GDM1 (cell line): ENCODE results near the gene PDZD7.
"Not testable (repeated sequence)": the region's sequence is repeated elsewhere in the genome, so short reads cannot be mapped to it uniquely, and the experiment has no call there.

Experiments
- DNase-seq: peaks from one replicate; lab custom pipeline; 2025; lab: John Stamatoyannopoulos, UW

Gene PDZD7

GRCh38 chr10:101040851-101041250 is 9.9 kb upstream of the PDZD7 start:
- no peak for DNase-seq

DNA sequence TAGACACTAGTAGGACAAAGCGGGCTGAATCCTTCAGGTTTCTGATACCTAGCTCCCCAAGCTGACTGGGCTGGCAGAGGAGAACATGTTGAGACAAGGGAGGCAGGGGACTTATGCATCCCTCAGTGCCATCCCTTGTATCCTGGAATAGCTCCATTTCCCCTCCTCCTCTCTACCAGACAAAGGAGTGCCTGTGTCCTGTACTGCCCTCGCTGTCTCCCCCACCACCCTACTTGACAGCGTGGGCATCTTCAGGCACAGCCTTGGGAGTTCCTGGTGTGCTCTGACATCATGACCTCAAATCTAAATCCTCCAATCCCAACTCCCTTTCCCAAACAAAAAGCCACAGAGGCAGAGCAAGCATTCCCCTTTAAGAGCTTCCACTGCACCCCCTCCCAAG is 9.1 kb upstream of the PDZD7 start:
- no peak for DNase-seq

DNA sequence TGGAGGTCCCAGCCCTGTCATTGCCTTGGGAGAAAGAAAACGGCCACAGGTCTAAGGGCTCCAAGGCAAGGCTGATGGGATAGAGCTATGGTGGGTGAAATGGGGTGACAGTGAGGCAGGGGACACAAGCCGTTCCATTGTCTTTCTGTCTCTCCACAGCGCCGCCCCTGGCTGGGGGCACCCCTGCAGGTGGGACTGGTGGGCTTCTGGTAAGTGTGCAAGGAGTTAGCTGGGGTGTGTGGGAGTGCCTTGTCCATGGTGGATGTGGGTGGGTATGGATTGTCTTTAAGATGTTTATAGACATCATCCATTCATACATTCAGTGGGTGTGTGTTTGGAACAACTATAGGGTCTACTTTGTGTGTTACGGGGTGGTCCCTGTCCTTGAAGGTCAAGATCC is 7.6 kb upstream of the PDZD7 start:
- no peak for DNase-seq

DNA sequence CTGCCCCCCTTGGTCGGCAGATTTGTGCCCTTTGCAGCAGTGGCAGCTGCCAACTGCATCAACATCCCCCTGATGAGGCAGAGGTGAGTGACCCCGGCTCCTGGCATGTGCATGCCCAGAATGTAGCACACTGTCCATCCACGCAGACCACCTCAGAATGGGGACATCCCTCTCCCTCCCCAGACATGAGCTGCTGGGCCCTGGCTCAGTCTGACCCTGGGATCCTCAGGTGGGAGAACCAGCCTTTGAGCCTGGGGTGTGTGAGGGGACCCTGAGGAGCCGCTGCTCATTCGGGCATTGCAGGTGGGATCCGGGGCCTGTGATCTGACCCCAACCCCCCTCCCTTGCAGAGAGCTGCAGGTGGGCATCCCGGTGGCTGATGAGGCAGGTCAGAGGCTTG is 5.8 kb upstream of the PDZD7 start:
- DNase-seq, result no peak

DNA sequence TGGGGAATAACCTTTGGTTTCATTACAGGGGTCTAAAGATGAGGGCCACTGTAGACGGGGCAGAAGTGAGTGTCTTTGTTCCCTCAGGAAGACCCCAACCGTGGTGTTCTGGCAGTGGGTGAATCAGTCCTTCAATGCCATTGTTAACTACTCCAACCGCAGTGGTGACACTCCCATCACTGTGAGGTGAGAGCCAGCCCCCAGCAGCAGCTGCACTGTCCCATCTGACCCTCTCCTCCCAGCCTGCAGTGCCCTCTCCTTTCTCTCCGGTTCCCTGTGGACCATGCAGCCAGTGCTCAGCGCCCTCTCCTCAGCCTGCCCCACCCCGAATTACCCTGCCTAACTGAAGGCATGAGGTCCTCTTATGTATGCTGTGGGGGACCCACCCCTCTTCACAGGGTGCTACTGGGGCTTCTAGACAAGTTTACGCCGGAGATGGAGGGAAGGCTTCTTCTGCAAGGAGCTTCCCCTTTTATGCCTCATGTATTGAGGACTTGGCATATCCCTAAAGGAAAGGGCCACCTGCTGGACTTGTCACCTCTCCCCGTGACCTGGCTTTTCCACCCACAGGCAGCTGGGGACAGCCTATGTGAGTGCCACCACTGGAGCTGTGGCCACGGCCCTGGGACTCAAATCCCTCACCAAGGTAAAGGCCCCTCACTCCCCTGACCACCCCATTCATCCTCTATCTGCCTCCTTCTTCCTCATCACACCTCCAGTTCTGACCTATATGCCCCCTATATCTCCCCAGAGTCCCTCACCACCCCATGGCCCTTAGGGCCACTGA is 5.2 kb upstream of the PDZD7 start:
- no peak for DNase-seq

GRCh38 chr10:101035314-101035713 is 4.4 kb upstream of the PDZD7 start:
- no peak for DNase-seq

DNA sequence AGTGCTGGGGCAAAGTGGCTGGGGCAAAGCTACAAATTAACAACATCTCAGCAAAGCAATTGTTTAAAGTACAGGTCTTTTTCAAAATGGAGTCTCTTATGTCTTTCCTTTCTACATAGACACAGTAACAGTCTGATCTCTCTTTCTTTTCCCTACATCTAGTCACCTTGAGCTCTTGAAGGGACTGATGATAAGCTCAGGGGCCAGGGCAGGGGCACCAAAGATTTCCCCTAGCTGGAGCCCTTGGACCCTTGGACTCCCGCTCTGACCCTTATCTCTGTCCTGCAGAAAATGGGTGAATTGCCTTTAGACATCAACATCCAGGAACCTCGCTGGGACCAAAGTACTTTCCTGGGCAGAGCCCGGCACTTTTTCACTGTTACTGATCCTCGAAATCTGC is 3.5 kb upstream of the PDZD7 start:
- not testable (repeated sequence) for DNase-seq

GRCh38 chr10:101033276-101033675 is 2.3 kb upstream of the PDZD7 start:
- DNase-seq, result no peak

DNA sequence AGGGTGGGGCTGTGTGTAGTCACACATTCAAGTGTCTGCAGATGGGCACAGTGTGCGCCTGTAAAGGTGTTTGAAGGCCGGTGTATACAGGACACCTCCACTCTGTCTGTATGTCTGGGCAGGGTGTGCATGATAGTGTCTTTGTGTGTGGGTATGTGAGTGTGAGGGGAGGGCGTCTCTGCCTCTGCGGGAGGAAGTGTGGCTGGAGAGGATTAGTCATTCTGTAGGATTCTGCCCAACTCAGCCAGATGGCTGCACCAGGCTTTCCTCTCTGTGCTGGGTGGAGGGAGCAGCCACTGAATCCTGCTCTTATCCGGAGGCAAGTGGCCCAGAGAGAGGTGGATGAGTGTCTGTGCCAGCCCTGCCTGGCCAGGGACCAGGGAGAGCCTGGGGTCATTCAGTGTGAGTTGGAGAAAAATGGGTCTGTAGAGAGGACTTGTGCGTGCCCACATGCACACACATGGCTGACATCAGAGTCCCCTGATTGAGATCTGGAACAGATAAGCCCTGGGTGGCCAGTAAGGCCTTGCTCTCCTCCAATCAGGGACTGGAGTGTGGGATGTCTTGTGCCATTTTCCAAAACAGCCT is 1.8 kb upstream of the PDZD7 start:
- DNase-seq, result peak; percentile 71

DNA sequence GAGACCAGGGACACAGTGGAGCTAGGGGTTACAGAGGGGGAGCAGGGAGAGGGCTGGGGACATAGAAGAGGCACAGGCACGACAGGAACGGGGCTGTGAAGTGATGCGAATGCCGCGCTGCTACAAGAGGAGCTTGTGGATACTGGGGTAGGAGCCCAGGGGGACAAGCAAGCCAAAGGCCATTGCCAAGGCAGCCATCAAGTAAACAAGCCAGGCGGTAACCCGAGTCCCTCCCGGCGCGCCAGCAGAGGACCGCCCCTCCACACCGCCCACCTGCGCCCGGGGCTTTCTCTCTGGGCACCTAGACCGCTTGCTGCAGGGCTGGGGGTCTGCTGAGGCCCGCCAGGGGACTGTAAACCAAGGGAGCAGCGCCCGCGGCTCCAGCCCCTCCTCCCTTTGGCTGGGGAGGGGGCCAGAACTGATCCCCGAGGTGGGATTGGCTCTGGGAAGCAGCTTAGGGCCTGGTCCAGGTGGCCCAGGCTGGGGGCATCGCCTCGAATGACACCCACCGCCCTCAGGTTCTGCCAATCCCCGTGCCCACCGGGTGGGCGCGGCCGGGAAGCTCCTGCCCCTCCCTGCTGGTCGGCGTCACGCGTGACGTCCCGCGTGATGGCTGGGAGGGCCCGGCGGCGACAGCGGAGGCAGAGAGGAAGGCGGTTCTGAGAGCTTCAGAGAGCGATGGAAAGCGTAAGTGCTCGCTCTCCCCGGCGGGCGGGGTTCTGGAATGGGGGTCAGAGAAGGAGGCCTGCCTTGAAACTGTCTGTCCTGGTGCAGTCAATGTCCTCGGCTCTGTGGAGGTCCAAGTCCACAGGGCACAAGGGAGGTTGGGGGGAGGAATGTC is 1.1 kb upstream of the PDZD7 start:
- peak; percentile 69 for DNase-seq

DNA sequence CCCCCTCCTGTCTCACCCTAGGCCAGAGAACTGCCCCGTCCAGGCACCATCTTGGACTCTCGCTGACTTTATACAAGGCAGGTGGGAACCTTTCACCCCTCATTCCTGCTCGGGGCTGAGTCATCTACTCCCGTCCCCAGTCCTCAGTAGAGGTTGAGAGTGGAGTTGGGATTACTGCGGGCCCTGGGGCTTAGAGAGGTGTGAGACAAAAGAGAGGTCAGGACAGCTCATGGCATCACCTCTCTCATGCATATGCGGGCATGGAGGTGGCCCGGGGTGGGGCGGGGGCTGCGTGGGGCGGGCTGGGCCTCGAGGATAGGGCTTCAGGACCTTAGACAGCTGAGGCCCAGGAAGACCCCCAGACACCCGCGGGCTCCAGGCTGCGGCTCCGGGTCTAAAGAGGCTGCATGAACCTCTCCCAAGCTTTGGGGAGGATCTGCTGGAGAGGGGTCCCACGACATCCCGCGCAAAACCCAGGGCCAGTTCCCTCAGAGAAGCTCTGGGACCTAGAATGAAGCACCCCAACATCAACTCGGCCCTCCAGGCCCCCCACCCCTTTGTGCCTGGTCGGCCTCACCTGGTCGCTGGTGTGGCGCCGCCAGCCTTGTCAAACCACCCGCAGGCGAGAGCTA is 317 bp downstream of the PDZD7 start:
- DNase-seq, result no peak

DNA sequence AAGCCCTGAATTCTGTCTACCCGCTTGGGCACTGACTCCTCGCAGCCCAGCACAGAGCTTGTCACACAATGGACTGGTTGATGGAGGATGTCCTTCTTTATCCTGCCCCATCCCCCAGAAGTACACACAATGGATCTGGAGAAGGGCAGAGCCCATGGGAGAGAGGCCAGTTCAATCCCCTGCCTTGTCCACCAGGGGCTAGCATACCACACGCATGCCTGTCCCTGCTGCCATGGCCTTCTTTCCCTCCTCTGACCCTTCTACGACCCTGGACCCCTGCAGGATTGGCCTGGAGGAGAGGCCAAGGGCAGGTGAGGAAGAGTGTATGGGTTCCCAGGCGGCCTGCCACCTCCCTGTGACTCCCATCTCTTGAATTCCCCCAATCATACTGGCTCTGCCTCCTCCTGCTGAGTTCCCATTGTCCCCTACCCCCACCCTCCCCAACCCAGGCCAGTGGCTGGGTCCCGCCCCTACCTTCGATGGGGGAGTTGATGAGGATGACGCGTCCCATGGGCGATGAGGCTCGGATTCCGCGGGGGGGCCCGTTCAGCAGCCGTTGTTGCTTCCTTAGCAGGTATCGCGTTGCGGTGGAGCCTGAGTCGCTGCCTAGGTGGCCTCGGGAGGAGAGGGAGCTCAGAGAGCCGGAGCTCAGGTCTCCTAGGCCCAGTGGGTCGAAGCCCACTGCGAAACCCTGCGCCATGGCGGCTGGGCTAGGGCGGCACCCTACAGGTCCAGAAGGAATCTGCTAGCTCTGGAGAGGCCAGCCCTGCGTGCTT is 1.2 kb downstream of the PDZD7 start:
- DNase-seq, result no peak

DNA sequence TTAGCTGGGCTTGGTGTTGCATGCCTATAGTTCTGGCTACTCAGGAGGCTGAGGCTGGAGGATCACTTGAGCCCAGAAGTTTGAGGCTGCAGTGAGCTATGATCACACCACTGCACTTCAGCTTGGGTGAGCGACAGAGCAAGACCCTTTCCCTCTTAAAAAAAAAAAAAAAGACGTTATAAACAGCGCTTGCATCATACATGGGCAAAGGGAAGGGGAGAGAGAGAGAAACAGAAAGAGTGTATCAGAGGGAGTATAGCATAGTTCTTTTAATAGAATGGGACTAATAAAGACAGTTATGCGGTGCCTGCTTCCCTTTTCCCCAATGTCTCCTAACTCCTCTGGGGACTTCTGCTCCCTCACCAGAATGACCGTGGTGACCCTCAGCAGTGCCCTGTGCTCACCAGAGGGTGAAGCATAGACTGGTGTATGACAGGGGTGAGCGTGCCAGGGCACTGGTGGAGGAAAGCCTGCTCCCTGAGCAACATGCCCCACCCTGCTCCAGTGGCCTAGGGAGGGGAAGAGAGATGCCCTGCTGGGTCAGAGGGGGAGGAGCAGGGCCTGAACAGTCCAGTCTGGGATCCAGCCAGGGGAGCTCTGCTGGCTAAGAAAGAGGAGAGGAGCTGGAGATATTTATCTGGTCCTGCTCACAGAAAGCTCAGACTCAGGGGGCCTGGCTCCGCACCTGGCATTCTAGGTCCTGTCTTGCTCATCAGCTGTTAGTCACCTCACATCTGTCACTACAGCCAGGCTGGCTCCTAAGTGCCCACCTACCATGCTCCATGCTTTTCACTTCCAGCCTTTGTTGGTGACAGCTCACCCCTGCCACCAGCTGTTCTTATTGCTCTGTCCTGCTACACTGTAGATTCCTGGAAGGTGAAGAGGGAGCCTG is 2.2 kb downstream of the PDZD7 start:
- DNase-seq, result no peak

DNA sequence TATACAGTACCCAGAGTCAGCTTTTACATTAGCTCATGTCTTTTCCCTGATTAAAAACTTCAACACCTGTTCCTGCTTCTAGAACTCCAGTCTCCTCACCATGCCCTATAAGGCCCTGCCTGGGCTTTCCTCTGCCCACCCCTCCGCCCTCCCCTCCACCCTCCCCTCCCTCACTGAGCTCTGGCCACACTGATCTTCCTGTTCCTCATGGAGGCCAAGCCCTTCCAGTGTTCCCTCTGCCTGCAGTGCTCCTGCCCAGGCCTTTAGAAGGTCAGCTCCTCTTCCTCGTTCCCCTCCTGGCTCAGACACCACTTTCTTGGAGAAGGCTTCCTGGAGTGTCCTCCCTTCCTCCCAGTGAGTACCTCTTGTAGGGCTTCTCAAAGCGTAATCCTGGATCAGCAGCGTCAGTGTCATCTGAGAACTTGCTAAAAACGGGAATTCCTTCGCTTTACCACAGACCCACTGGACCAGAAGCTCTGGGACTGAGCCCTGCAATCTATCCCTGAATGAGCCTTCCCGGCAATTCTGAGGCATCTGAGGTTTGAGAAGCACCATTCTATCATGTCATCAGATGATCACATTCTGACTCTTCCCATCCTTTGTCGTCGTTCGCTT is 3.7 kb downstream of the PDZD7 start:
- DNase-seq, result peak; percentile 17

- no peak for DNase-seq
These were observed 7.8 kb downstream of the PDZD7 start for GRCh38 chr10:101022967-101023705.

DNA sequence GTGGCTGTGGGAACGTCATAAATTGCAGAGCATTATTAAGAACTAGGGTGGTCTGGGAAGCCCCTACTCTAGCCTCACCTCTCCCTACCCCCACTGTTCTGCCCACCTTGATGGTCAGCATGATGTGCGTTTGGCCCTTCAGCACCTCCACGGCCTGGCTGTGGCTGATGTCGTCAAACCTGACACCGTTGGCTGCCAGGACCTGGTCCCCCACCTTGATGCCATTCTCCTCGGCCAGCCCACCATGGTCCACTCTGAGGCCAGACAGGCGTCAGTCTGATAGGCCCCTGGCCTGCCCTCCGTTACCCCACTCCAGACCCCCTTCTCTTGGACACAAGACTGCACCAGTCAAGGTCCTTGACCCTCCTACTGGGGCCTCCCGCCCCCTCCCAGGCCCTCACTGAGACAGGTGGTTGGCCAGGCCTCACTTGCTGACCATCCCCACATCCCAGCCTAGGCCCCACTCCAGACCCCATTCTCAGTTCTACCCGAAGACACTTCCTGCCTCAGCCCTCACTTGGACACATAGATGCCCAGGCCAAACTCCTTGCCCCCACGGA is 9.2 kb downstream of the PDZD7 start:
- DNase-seq, result no peak

DNA sequence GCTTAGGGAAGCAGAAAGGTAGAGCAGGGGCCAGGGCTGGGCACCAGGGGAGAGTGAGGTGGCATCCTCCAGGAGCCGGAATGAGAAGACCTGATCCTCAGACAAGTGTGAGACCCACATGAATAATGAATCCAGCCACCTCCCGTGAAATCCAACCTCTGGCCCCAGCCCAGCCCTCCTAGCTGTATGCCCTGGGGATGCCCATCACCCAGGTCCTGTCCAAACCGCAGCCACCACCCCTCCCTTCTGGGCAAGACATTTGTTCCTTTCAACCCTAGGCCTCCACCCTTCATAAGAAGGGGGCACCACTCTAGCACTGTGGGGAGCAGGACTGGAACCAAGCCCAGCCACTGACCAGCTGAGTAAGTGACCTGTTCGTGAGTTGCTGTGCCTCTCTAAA is 9.7 kb downstream of the PDZD7 start:
- DNase-seq, result no peak

- DNase-seq, result no peak
These were observed 10.4 kb downstream of the PDZD7 start for GRCh38 chr10:101020427-101021075.

GRCh38 chr10:101019440-101019703 is 11.6 kb downstream of the PDZD7 start:
- no peak for DNase-seq
